Gastrocnemius medialis (tissue), 4 donors: Measurements from ENCODE around the gene POLR2H.

ENCODE experiments used
- CTCF ChIP-seq, 5 experiments: fragments of 450-650 bp in 3 of 5; fragments of 200-600 bp in 2 of 5; sonication (generic) in 2 of 5; IDR thresholded peaks in 4 of 5; conservative IDR thresholded peaks in 1 of 5; 1 replicate in 4 of 5; 2 replicates in 1 of 5; pipeline ENCODE4 v1.5.1; 2016 to 2019; ENCODE audit warnings: antibody characterized with exemption in 5 of 5, mild to moderate bottlenecking in 3 of 5, moderate library complexity in 3 of 5
- POLR2A ChIP-seq, 2 donors: fragments of 450-650 bp; IDR thresholded peaks; one replicate each; pipeline ENCODE4 v1.6.1; 2017; ENCODE audit warnings: antibody characterized with exemption in 2 of 2, mild to moderate bottlenecking in 2 of 2, moderate library complexity in 2 of 2

DNA sequence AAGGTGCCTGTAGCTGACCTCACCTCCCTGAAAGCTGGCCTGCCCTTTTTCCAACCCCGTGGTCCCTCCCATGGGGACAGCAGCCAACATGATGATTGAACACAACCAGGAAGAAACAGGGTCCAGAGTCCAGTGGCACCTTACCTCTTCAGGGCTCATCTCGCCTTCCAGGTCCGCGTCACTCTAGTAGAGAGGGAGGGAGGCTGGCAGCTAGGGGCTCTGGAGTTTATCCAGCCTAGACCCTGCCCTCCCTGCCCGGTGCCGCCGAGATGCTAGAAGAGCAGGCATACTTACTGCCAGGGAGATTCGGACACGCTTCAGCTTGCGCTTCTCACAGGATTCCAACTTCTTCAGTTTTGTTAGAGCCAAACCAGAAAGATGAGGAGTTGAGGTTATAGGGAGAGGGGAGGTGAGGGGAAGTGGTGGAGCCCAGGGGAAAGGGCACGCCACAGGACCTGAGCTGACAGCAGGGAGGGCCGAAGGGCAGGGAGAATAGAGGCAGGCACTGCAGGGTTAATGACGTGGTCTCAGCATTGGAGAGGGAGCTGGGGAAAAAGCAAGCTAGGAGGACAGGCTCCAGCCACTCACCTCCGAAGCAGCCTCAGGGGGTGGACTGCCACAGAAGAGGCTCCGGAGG, 9.2 kb upstream of the POLR2H start:
- TF ChIP-seq CTCF (IDR thresholded peaks at IDR 0.05 in 4 of 5, conservative IDR thresholded peaks at IDR 0.05 in 1 of 5) (no peak), POLR2A (IDR thresholded peaks at IDR 0.05) (no peak)
